Activated B cell treated with CpG ODN at 0.5 μM for 24 hours (primary cell): ENCODE data around the gene TRPM4. TPM values are rescaled to one million over a fixed set of nuclear protein-coding genes. Genes with fewer than 3 reads are reported as not detected.
"Not testable (repeated sequence)": the region's sequence is repeated elsewhere in the genome, so short reads cannot be mapped to it uniquely, and the experiment has no call there.

ENCODE experiments used
- ATAC-seq: fragments of 200-7000 bp; cut with Tn5 transposase; one replicate; pipeline ENCODE4 v1.10.0; 2021; ENCODE audit warnings: low read depth, mild to moderate bottlenecking, moderate library complexity
- CTCF ChIA-PET: fragments of 350-600 bp; sonication (Branson Sonifier 250); formaldehyde crosslinking; loops from one replicate; lab custom pipeline; 2021; ENCODE audit warnings: antibody characterized with exemption; lab: Charles Lee
- POLR2A ChIA-PET: fragments of 350-600 bp; sonication (Branson Sonifier 250); formaldehyde crosslinking; loops from one replicate; lab custom pipeline; 2021; ENCODE audit warnings: antibody characterized with exemption; lab: Charles Lee
- DNase-seq: peaks from one replicate; pipeline ENCODE4 v3.0.0; 2022
- H3K27ac Mint-ChIP-seq: one replicate; pipeline ENCODE4 v1.8.0; 2020; ENCODE audit warnings: mixed read lengths
- H3K27me3 Mint-ChIP-seq: one replicate; pipeline ENCODE4 v1.8.0; 2021; ENCODE audit warnings: mixed read lengths
- H3K36me3 Mint-ChIP-seq: one replicate; pipeline ENCODE4 v1.8.0; 2021; ENCODE audit warnings: low read depth, mixed read lengths
- H3K4me1 Mint-ChIP-seq: one replicate; pipeline ENCODE4 v1.8.0; 2021; ENCODE audit warnings: mixed read lengths
- H3K4me3 Mint-ChIP-seq: one replicate; pipeline ENCODE4 v1.8.0; 2020; ENCODE audit warnings: mild to moderate bottlenecking, mixed read lengths
- H3K9me3 Mint-ChIP-seq: one replicate; pipeline ENCODE4 v1.8.0; 2020; ENCODE audit warnings: mixed read lengths
- CTCF ChIP-seq: fragments of 200-600 bp; IDR thresholded peaks from one replicate; pipeline ENCODE4 v1.8.0; 2022; ENCODE audit warnings: antibody characterized with exemption, mild to moderate bottlenecking
- intact Hi-C: fragments of 100-400 bp; cut with micrococcal nuclease; formaldehyde crosslinking; loops from one replicate; pipeline ENCODE4 v1.15.1; 2024
- total RNA-seq: library from RNA; stranded (reverse); gene quantifications from 2 replicates; pipeline ENCODE4 v1.2.3, GENCODE V29; 2022

TRPM4 gene
- total RNA-seq, 1 donor from 2014 or later: not detected

- ChIA-PET CTCF (no interaction called here), POLR2A (no interaction called here)
- no peaks in the 10 kb centered on the region for H3K36me3 Mint-ChIP-seq
- intact Hi-C loops: no loop called here
- H3K27me3 Mint-ChIP-seq: peaks cover 31% of the 10 kb centered on the region
- ATAC-seq (no peak), DNase-seq (no peak)
- H3K4me1 Mint-ChIP-seq: peaks cover 12% of the 10 kb centered on the region
- H3K9me3 Mint-ChIP-seq: no peaks in the 10 kb centered on the region
- TF ChIP-seq CTCF: no peak
- no peak overlapping the region for H3K4me3 Mint-ChIP-seq
- no peak overlapping the region for H3K27ac Mint-ChIP-seq
Measured at GRCh38 chr19:49141352-49141751, 16.2 kb upstream of the TRPM4 start.

DNA sequence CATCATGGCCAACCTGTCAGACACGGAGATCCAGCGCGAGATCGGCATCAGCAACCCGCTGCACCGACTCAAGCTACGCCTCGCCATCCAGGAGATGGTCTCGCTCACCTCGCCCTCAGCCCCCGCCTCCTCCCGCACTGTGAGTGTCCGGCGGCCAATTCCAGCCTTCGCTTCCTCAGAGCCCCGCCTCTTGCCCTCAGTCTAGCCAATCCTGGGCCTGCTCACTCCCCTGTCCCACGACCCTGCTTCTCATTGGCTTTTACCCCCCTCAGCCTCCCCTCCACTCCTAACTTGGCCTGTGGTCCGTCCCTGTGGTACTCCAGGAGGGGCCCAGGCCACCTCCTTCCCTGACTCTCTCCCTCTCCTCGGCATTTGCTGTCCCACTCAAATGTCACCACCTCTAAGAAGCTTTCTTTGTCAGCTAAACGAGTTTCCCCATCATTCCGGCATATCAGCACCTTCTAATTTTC lies 14.7 kb upstream of the TRPM4 start:
- TF ChIP-seq CTCF: no peak
- Mint-ChIP-seq H3K27me3 (peaks cover 34% of the 10 kb centered on the region), H3K4me3 (peak overlapping the region; percentile 65), H3K36me3 (no peaks in the 10 kb centered on the region), H3K9me3 (no peaks in the 10 kb centered on the region), H3K4me1 (peaks cover 12% of the 10 kb centered on the region), H3K27ac (no peak overlapping the region)
- ATAC-seq (peak; percentile 95), DNase-seq (no peak)
- ChIA-PET POLR2A (interaction anchor here (0.6 kb wide), 2 partner anchors 63 to 135 kb away, joined by 3 read pairs; no protein-coding TSS in a partner anchor), CTCF (interaction anchor here (0.7 to 1.1 kb wide), 2 partner anchors 37 to 69 kb away, joined by 3 to 4 read pairs; no protein-coding TSS in a partner anchor)
- intact Hi-C loops: no loop called here

DNA sequence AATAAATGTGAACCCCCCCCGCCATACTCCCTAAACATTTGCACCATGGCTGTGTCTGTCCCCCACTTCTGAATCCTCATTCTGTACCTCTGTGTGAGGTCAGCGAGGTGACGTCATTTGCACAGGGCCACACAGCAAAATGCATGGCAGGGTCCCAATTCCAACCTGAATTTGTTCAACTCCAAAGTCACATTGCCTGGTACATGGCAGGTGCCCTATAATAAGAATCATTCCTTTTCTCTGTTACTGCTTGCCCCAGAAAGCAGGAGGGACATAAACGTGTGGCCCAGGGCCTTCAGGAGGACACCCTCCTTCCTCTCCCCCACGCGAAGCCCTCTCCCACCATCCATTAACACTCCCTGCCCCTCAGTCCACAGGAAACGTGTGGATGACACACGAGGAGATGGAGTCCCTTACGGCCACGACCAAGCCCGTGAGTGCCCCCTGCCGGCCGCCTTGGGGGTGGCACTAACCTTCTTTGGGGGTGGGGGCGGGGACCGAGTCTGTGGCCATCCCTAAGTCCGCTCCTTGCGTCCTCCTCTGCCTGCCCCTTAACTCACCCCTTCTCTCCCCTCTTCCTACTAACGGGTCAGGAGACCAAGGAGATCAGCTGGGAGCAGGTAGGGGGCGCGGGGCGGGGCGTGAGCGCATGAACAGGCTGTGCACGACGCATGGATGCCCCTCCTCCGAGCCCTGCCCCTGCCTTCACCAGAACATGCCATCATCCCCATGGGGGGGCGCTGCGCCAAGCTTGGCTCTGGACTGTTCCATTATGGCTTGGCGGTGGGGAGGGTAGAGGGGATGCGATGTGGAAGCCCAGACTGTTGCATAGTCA lies 11.8 kb upstream of the TRPM4 start:
- POLR2A ChIA-PET: no interaction called here

DNA sequence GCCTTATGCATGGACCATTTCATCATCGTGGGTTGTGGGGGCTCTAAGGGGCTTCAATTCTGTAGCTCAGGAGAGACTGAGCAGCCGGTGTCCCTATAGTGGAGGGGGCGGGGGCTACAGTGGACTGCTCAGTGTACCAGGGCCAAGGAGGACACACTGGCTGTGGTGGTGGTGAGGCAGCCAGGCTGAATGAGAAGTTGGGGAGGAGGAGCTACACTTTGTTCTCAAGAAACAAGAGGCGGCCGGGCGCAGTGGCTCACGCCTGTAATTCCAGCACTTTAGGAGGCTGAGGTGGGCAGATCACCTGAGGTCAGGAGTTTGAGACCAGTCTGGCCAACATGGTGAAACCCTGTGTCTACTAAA lies 11.2 kb upstream of the TRPM4 start:
- POLR2A ChIA-PET: interaction anchor here (0.6 kb wide), 1 partner anchor 790 kb away, joined by 5 read pairs; no protein-coding TSS in a partner anchor
- peaks cover 37% of the 10 kb centered on the region for H3K4me1 Mint-ChIP-seq

More for the DNA sequence above, 11.8 kb upstream of the TRPM4 start:
- Mint-ChIP-seq H3K4me3 (no peak overlapping the region), H3K27me3 (peaks cover 48% of the 10 kb centered on the region), H3K4me1 (peaks cover 33% of the 10 kb centered on the region), H3K36me3 (no peaks in the 10 kb centered on the region), H3K27ac (no peak overlapping the region), H3K9me3 (no peaks in the 10 kb centered on the region)
- peak; percentile 73 for DNase-seq
- CTCF ChIA-PET: interaction anchor here (0.9 to 1.8 kb wide), 5 partner anchors 31 to 79 kb away, joined by 3 to 15 read pairs (median 4); partner anchors contain the start of gene LIN7B
- no peak for TF ChIP-seq CTCF
- intact Hi-C loops: loop anchor here (1.0 to 5.0 kb wide), 5 partner anchors 17 to 70 kb away; partner anchors contain the start of genes C19orf73 and PPFIA3
- ATAC-seq: peak; percentile 40

GRCh38 chr19:49148044-49148682 lies 9.4 kb upstream of the TRPM4 start:
- H3K27me3 Mint-ChIP-seq: peaks cover 43% of the 10 kb centered on the region
- H3K27ac Mint-ChIP-seq: no peak overlapping the region
- no peak for TF ChIP-seq CTCF
- ATAC-seq (no peak), DNase-seq (no peak)
- ChIA-PET CTCF (interaction anchor here (1.6 to 1.7 kb wide), 2 partner anchors 34 to 50 kb away, joined by 7 to 9 read pairs; partner anchors contain the start of gene LIN7B), POLR2A (interaction anchor here (1.1 to 1.7 kb wide), 2 partner anchors 15 to 274 kb away, joined by 3 read pairs; no protein-coding TSS in a partner anchor)
- peaks cover 38% of the 10 kb centered on the region for H3K4me1 Mint-ChIP-seq
- intact Hi-C loops: loop anchor here (5.0 kb wide), 1 partner anchor 59 kb away; no protein-coding TSS in a partner anchor
- H3K36me3 Mint-ChIP-seq: no peaks in the 10 kb centered on the region
- peak overlapping the region; percentile 42 for H3K4me3 Mint-ChIP-seq
- peaks cover 2% of the 10 kb centered on the region for H3K9me3 Mint-ChIP-seq

More for the DNA sequence above, 11.2 kb upstream of the TRPM4 start:
- not testable (repeated sequence) for DNase-seq, H3K9me3 Mint-ChIP-seq, H3K27ac Mint-ChIP-seq, ATAC-seq, H3K36me3 Mint-ChIP-seq, H3K4me3 Mint-ChIP-seq
- H3K27me3 Mint-ChIP-seq: peaks cover 46% of the 10 kb centered on the region
- CTCF ChIA-PET: interaction anchor here (0.9 to 1.7 kb wide), 4 partner anchors 32 to 79 kb away, joined by 3 to 12 read pairs (median 4); partner anchors contain the start of gene LIN7B
- intact Hi-C loops: loop anchor here (1.0 to 5.0 kb wide), 5 partner anchors 18 to 71 kb away; partner anchors contain the start of genes C19orf73 and PPFIA3
